HCT116 (cell line): ENCODE data around the gene FBXW8. TPM values are rescaled to one million over a fixed set of nuclear protein-coding genes. Genes with fewer than 3 reads are reported as not detected.

Experiments used
- ATAC-seq: fragments of 200-7000 bp; cut with Tn5 transposase; 2 replicates; pipeline ENCODE4 v1.9.1; 2020; ENCODE audit warnings: mild to moderate bottlenecking, moderate library complexity
- BruUV-seq: library from RNA; stranded (reverse); fragments of 400-500 nt; replicated peaks from 2 replicates; lab custom pipeline; 2021; lab: Mats Ljungman, UMichigan
- CTCF ChIA-PET: fragments of 300-600 bp; sonication (Branson Sonifier 250); formaldehyde crosslinking; loops from one replicate; lab custom pipeline; 2021; ENCODE audit warnings: antibody characterized with exemption; lab: Charles Lee
- POLR2A ChIA-PET: fragments of 300-600, 350-600 bp; sonication (Branson Sonifier 250); formaldehyde crosslinking; loops from one replicate; lab custom pipeline; 2021; ENCODE audit warnings: antibody characterized with exemption; lab: Charles Lee
- RAD21 ChIA-PET, 2 experiments: fragments of 300-600 bp; sonication (Branson Sonifier 250); formaldehyde crosslinking; loops; one replicate each; lab custom pipeline; 2023; ENCODE audit warnings: low total read pairs in 2 of 2; ENCODE audit not compliant: uncharacterized antibody in 2 of 2, unreplicated experiment in 2 of 2, low non-redundant PET in 1 of 2; lab: Charles Lee
- DNase-seq: peaks from one replicate; pipeline ENCODE4 v3.0.0-alpha.2; 2010; ENCODE audit warnings: low read depth, low spot score
- H2AFZ ChIP-seq: fragments of 200-600 bp; shearing (Covaris generic), sonication (generic); 2 replicates; pipeline ENCODE4 v1.6.1; 2017; ENCODE audit warnings: low read depth, mixed run types, mixed read lengths, antibody characterized with exemption, low read length; ENCODE audit not compliant: poor library complexity, severe bottlenecking
- H3K27ac ChIP-seq: 2 replicates; pipeline ENCODE4 v1.5.1; 2012; ENCODE audit warnings: low read depth, low read length
- H3K27me3 ChIP-seq: fragments of 200-600 bp; sonication (generic); 2 replicates; pipeline ENCODE4 v1.6.1; 2016; ENCODE audit warnings: mixed run types, low read length, mixed read lengths; ENCODE audit not compliant: insufficient read depth
- H3K36me3 ChIP-seq, 2 experiments: fragments of 200-500 bp in 1 of 2; fragments of 200-600 bp in 1 of 2; sonication (Bioruptor generic) in 1 of 2; sonication (generic) in 1 of 2; 2 replicates each; pipeline versions ENCODE4 v1.5.1 to v1.6.1; 2014 to 2016; ENCODE audit warnings: low read length in 2 of 2, inconsistent platforms in 1 of 2, mixed read lengths in 1 of 2, mixed run types in 1 of 2; ENCODE audit not compliant: insufficient read depth in 2 of 2, control insufficient read depth in 1 of 2
- H3K4me1 ChIP-seq, 2 experiments: fragments of 200-600 bp in 1 of 2; sonication (generic) in 1 of 2; 2 replicates each; pipeline versions ENCODE4 v1.5.1 to v1.6.1; 2012 to 2017; ENCODE audit warnings: low read length in 2 of 2, inconsistent platforms in 1 of 2, mild to moderate bottlenecking in 1 of 2, mixed read lengths in 1 of 2, mixed run types in 1 of 2, moderate library complexity in 1 of 2; ENCODE audit not compliant: insufficient read depth in 2 of 2, control insufficient read depth in 1 of 2
- H3K4me2 ChIP-seq: fragments of 200-600 bp; sonication (generic); 2 replicates; pipeline ENCODE4 v1.6.1; 2017; ENCODE audit warnings: mixed run types, low read length, mixed read lengths
- H3K4me3 ChIP-seq, 2 experiments: fragments of 200-600 bp in 1 of 2; sonication (generic) in 1 of 2; replicated peaks in 1 of 2; 2 replicates each; pipeline ENCODE4 v1.5.1; 2011 to 2016; ENCODE audit warnings: low read length in 2 of 2, control low read depth in 1 of 2, low read depth in 1 of 2, mild to moderate bottlenecking in 1 of 2, mixed read lengths in 1 of 2, mixed run types in 1 of 2
- H3K79me2 ChIP-seq: fragments of 200-600 bp; sonication (generic); 2 replicates; pipeline ENCODE4 v1.6.1; 2017; ENCODE audit warnings: mild to moderate bottlenecking, mixed run types, low read length, moderate library complexity, mixed read lengths; ENCODE audit not compliant: insufficient read depth
- H3K9ac ChIP-seq: fragments of 200-600 bp; sonication (generic); 2 replicates; pipeline ENCODE4 v1.6.1; 2016; ENCODE audit warnings: low read length, mixed read lengths
- H3K9me2 ChIP-seq: fragments of 200-600 bp; sonication (generic), shearing (Covaris generic); 2 replicates; pipeline ENCODE4 v1.6.1; 2017; ENCODE audit warnings: mixed run types, mild to moderate bottlenecking, moderate library complexity; ENCODE audit not compliant: insufficient read depth
- H3K9me3 ChIP-seq, 2 experiments: fragments of 200-500 bp in 1 of 2; fragments of 200-600 bp in 1 of 2; sonication (Bioruptor generic) in 1 of 2; sonication (generic) in 1 of 2; 2 replicates each; pipeline ENCODE4 v1.6.1; 2014 to 2017; ENCODE audit warnings: low read length in 2 of 2, mixed read lengths in 2 of 2, inconsistent platforms in 1 of 2, low read depth in 1 of 2, mild to moderate bottlenecking in 1 of 2, mixed run types in 1 of 2, moderate library complexity in 1 of 2; ENCODE audit not compliant: control insufficient read depth in 1 of 2, insufficient read depth in 1 of 2
- H4K20me1 ChIP-seq: fragments of 200-600 bp; sonication (generic), shearing (Covaris generic); 2 replicates; pipeline ENCODE4 v1.6.1; 2017; ENCODE audit warnings: mixed run types, mild to moderate bottlenecking, moderate library complexity; ENCODE audit not compliant: insufficient read depth
- CBX3 ChIP-seq: IDR thresholded peaks from 2 replicates; pipeline ENCODE4 v1.6.1; 2012; ENCODE audit warnings: low read depth
- CEBPB ChIP-seq: IDR thresholded peaks from 2 replicates; pipeline ENCODE4 v1.6.1; 2012; ENCODE audit warnings: low read depth
- CTCF ChIP-seq, 3 experiments: fragments of 200-600 bp in 1 of 3; sonication (generic) in 1 of 3; IDR thresholded peaks in 2 of 3; conservative IDR thresholded peaks in 1 of 3; 2 replicates each; pipeline ENCODE4 v1.5.1; 2012 to 2017; ENCODE audit warnings: low read depth in 2 of 3, low read length in 2 of 3, antibody characterized with exemption in 1 of 3, borderline replicate concordance in 1 of 3, control low read depth in 1 of 3, mild to moderate bottlenecking in 1 of 3, mixed read lengths in 1 of 3, mixed run types in 1 of 3, moderate library complexity in 1 of 3; ENCODE audit not compliant: insufficient read depth in 1 of 3
- EGR1 ChIP-seq: IDR thresholded peaks from 2 replicates; pipeline ENCODE4 v1.6.1; 2012; ENCODE audit warnings: low read depth
- ELF1 ChIP-seq: IDR thresholded peaks from 2 replicates; pipeline ENCODE4 v1.6.1; 2012; ENCODE audit warnings: low read depth, borderline replicate concordance
- EZH2 ChIP-seq: fragments of 200-600 bp; sonication (generic); IDR thresholded peaks from 2 replicates; pipeline ENCODE4 v1.6.1; 2017; ENCODE audit warnings: antibody characterized with exemption, mixed run types
- EZH2phosphoT487 ChIP-seq: fragments of 200-600 bp; IDR thresholded peaks from 2 replicates; pipeline ENCODE4 v1.6.1; 2018; ENCODE audit warnings: antibody characterized with exemption, borderline replicate concordance
- REST ChIP-seq: IDR thresholded peaks from 2 replicates; pipeline ENCODE4 v1.6.1; 2012; ENCODE audit warnings: low read depth
- SIN3A ChIP-seq: IDR thresholded peaks from 2 replicates; pipeline ENCODE4 v1.6.1; 2012; ENCODE audit warnings: low read depth
- SP1 ChIP-seq: IDR thresholded peaks from 2 replicates; pipeline ENCODE4 v1.6.1; 2012; ENCODE audit warnings: low read depth
- SRF ChIP-seq: IDR thresholded peaks from 2 replicates; pipeline ENCODE4 v1.6.1; 2012; ENCODE audit warnings: low read depth
- YY1 ChIP-seq: IDR thresholded peaks from 2 replicates; pipeline ENCODE4 v1.6.1; 2011; ENCODE audit warnings: low read length, low read depth, moderate library complexity, mild to moderate bottlenecking; ENCODE audit not compliant: insufficient replicate concordance; ENCODE audit errors: extremely low read depth
- intact Hi-C: fragments of 100-400 bp; cut with micrococcal nuclease; formaldehyde crosslinking; loops from 2 replicates; pipeline ENCODE4 v1.10.0; 2022
- total RNA-seq: library from RNA; stranded (reverse); gene quantifications from one replicate; pipeline ENCODE4 v1.2.1, GENCODE V29; 2021; ENCODE audit not compliant: unreplicated experiment

Gene FBXW8
- total RNA-seq, 1 experiment from 2014 or later = 14.6 TPM

DNA sequence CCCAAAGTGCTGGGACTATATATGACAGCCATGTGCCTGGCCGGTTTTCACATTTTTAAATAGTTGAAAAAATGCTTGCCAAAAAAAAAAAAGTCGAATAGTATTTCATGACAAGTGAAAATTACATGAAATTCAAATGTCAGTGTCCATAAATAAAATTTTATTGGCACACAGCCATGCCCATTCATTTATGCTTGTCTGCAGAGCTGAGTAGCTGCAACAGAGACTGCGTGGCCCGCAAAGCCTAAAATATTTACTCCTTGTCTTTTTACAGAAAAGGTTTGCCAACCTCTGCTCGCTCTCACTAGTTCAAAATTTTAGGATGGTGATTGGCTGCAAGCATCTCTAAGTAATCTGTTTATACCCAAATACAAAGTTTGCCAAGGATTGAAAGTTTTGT, 139.3 kb downstream of the FBXW8 start:
- Histone ChIP-seq H3K9me2 (no peaks in the 10 kb centered on the region), H3K27ac (no peak overlapping the region), H4K20me1 (no peaks in the 10 kb centered on the region), H3K4me3 (no peak overlapping the region), H3K4me2 (no peak overlapping the region), H3K79me2 (no peaks in the 10 kb centered on the region), H3K9ac (no peak overlapping the region), H3K4me1 (peaks cover 6 to 11% of the 10 kb centered on the region in 2 experiments; a peak in 3 of 4 replicates), H3K27me3 (no peaks in the 10 kb centered on the region), H3K9me3 (no peaks in the 10 kb centered on the region), H2AFZ (no peak overlapping the region), H3K36me3 (no peaks in the 10 kb centered on the region)
- intact Hi-C loops = no loop called here
- ChIA-PET CTCF (no interaction called here), POLR2A (no interaction called here), RAD21 (no interaction called here)
- no peak for TF ChIP-seq SRF
- no peak for ATAC-seq
- no peak for DNase-seq
- BruUV-seq = no TSS peak

GRCh38 chr12:117051380-117051779, 140.6 kb downstream of the FBXW8 start:
- no peak overlapping the region for H3K4me2 ChIP-seq
- H3K27me3 ChIP-seq = no peaks in the 10 kb centered on the region
- no peaks in the 10 kb centered on the region for H3K9me2 ChIP-seq
- H3K9ac ChIP-seq = no peak overlapping the region
- peaks cover 6 to 11% of the 10 kb centered on the region in 2 experiments; a peak in 3 of 4 replicates for H3K4me1 ChIP-seq
- ATAC-seq (no peak), DNase-seq (no peak)
- H3K27ac ChIP-seq = no peak overlapping the region
- BruUV-seq = no TSS peak
- TF ChIP-seq EGR1 (no peak), EZH2phosphoT487 (no peak), REST (no peak), EZH2 (no peak), SIN3A (no peak), CTCF (IDR thresholded peaks at IDR 0.05 in 2 of 3, conservative IDR thresholded peaks at IDR 0.05 in 1 of 3; ENCODE audit: borderline replicate concordance in 1 of 3, insufficient read depth in 1 of 3, low read depth in 2 of 3, low read length in 2 of 3) (no peak), CBX3 (no peak), YY1 (no peak), SRF (no peak), CEBPB (no peak), ELF1 (no peak), SP1 (no peak)
- no peaks in the 10 kb centered on the region for H4K20me1 ChIP-seq
- intact Hi-C loops = no loop called here
- H3K9me3 ChIP-seq = no peaks in the 10 kb centered on the region
- no peaks in the 10 kb centered on the region for H3K79me2 ChIP-seq
- no peak overlapping the region for H2AFZ ChIP-seq
- ChIA-PET POLR2A (no interaction called here), CTCF (no interaction called here), RAD21 (no interaction called here)
- H3K36me3 ChIP-seq = no peaks in the 10 kb centered on the region
- no peak overlapping the region for H3K4me3 ChIP-seq
